HG02981 (cell line): ENCODE data around the gene TSNAX.
A peak's percentile ranks its signal among the peaks of the same experiment; 100 is the strongest.
"Not testable (repeated sequence)": the region's sequence is repeated elsewhere in the genome, so short reads cannot be mapped to it uniquely, and the experiment has no call there.

ENCODE experiments used
- ATAC-seq: cut with Tn5 transposase; IDR thresholded peaks from one replicate; pipeline ENCODE4 v1.9.1; 2021; ENCODE audit warnings: mild to moderate bottlenecking, moderate library complexity; ENCODE audit not compliant: unreplicated experiment

TSNAX gene

GRCh38 chr1:231528172-231529029 lies at the start of gene TSNAX:
TSS of gene TSNAX (plus strand) at chr1:231528669. CDS start at chr1:231528811, 142 bp downstream.
- peak; percentile 91 for ATAC-seq

- no peak for ATAC-seq
Measured at GRCh38 chr1:231478811-231479210, 49.7 kb upstream of the TSNAX start.

- no peak for ATAC-seq
Measured at GRCh38 chr1:231480008-231480407, 48.5 kb upstream of the TSNAX start.

- ATAC-seq = no peak
Measured at GRCh38 chr1:231481289-231481688, 47.2 kb upstream of the TSNAX start.

GRCh38 chr1:231485029-231485784 lies 43.3 kb upstream of the TSNAX start:
- no peak for ATAC-seq

- no peak for ATAC-seq
Measured at GRCh38 chr1:231487019-231487418, 41.5 kb upstream of the TSNAX start.

GRCh38 chr1:231487910-231488309 lies 40.6 kb upstream of the TSNAX start:
- ATAC-seq = no peak

- ATAC-seq = no peak
Measured at GRCh38 chr1:231493421-231494185, 34.9 kb upstream of the TSNAX start.

- no peak for ATAC-seq
Measured at GRCh38 chr1:231494439-231495110, 33.9 kb upstream of the TSNAX start.

GRCh38 chr1:231497629-231498152 lies 30.8 kb upstream of the TSNAX start:
- no peak for ATAC-seq

GRCh38 chr1:231499148-231499763 lies 29.2 kb upstream of the TSNAX start:
- ATAC-seq = no peak

GRCh38 chr1:231500666-231501065 lies 27.8 kb upstream of the TSNAX start:
- ATAC-seq = no peak

GRCh38 chr1:231503168-231503567 lies 25.3 kb upstream of the TSNAX start:
- not testable (repeated sequence) for ATAC-seq

GRCh38 chr1:231507476-231508355 lies 20.8 kb upstream of the TSNAX start:
- ATAC-seq = peak; percentile 57

- no peak for ATAC-seq
Measured at GRCh38 chr1:231508497-231508896, 20.0 kb upstream of the TSNAX start.

GRCh38 chr1:231508941-231509340 lies 19.5 kb upstream of the TSNAX start:
- ATAC-seq = no peak

- ATAC-seq = peak; percentile 41
Measured at GRCh38 chr1:231512147-231512698, 16.2 kb upstream of the TSNAX start.

- peak; percentile 56 for ATAC-seq
Measured at GRCh38 chr1:231515748-231516147, 12.7 kb upstream of the TSNAX start.

GRCh38 chr1:231517076-231517475 lies 11.4 kb upstream of the TSNAX start:
- ATAC-seq = no peak
